Endothelial cell of hepatic sinusoid (primary cell): Measurements from ENCODE around the gene SLC25A23.
"Not testable (repeated sequence)": the region's sequence is repeated elsewhere in the genome, so short reads cannot be mapped to it uniquely, and the experiment has no call there.

Experiments used
- in situ Hi-C: cut with HindIII; loops from 2 replicates; pipeline ENCODE4 v1.10.0; 2017; ENCODE audit warnings: low sequenced_read_pairs

SLC25A23 gene

DNA sequence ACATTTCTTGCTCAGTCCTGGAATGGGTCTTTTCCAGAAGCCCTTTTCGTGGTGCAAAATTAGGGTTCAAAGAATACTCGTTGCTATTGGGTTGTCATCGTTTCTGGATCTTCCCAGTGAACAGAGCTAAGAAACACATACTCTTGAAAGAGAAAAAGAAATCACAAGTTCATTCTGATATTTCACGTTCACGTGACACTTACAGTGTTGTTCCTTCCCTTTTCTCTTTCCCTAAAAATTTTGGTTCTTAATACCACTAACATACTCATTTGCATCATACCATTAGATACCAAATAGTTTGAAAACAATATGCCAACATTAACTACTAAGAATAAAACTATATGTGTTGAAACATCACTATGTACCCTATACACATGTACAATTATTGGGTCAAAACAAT, 53.2 kb downstream of the SLC25A23 start:
- in situ Hi-C loops: no loop called here

DNA sequence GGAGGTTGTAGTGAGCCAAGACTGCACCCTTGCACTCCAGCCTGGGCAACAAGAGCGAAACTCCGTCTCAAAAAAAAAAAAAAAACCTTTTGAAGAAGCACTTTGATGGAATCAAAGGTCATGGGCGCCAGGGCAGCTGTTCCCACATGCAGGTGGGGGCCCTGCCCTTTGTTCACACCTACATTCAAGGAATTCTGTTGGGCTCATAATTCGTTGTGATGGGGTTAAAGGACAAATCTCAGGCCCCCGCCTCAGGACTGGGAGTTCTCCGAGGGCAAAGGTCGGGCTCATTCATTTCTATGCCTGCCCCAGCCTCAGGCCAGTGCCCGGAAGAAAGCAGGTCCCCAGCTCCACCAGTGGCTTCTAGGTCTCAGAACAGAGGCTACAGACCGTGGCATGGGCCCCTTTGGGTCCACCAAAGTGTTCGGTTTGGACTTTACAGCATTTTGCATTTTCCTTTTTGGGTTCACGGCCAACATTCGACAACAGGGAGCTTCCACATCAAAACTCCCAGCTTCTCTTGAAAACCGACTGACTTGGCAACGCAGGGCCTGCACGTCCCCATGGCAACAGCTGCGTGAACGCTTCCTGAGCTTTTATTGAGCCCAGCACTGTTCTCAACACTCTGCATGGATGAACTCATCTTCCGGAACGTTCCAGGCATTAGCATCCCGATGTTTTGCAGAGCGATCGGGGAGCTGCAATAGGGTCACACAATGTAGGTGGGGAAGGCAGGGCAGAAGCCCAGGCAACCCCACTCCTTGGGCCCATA, 56.6 kb downstream of the SLC25A23 start:
- in situ Hi-C loops: no loop called here

DNA sequence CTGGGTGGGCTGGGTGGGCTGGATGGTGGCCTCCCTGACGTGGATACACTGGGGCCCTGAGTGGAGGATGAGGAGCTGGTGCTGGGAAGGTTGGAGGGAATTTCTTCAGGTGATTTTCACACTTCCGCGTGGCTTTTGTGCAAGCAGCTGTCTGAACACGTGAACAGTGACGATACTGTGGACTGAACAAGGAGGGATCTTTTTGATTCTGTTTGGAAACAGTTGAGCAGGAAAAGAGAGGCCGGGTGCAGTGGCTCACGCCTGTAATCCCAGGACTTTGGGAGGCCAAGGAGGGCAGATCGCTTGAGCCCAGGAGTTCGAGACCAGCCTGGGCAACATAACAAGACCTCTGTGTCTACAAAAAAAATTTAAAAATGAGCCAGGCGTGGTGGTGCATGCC, 57.5 kb downstream of the SLC25A23 start:
- in situ Hi-C loops: no loop called here

DNA sequence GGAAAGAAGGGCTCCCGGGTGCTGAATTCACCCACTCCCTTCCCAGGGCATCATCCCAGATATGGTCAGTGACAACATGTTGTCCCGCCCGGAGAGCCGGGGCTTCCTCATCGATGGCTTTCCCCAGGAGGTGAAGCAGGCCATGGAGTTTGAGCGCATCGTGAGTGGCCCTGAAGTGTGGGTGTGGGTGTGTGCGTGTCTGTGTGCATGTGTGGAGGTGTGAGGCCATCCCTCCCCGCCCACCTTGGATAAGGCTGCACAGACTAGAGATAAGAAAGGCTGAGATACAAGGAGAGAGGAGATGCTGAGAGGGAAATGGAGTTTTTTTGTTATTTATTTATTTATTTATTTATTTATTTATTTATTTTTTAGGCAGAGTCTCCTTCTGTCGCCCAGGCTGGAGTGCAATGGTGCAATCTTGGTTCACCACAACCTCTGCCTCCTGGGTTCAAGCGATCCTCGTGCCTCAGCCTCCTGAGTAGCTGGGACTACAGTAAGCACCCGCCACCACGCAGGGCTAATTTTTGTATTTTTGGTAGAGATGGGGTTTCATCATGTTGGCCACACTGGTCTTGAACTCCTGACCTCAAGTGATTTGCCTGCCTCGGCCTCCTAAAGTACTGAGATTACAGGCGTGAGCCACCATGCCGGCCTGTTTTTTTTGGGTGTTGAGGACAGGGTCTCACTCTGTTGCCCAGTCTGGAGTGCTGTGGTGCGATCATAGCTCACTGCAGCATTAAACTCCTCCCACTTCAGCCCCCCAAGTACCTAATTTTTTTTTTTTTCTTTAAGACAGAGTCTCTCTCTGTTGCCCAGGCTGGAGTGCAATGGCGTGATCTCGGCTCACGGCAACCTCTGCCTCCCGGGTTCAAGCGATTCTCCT, 59.3 kb downstream of the SLC25A23 start:
- in situ Hi-C loops: not testable (repeated sequence)

DNA sequence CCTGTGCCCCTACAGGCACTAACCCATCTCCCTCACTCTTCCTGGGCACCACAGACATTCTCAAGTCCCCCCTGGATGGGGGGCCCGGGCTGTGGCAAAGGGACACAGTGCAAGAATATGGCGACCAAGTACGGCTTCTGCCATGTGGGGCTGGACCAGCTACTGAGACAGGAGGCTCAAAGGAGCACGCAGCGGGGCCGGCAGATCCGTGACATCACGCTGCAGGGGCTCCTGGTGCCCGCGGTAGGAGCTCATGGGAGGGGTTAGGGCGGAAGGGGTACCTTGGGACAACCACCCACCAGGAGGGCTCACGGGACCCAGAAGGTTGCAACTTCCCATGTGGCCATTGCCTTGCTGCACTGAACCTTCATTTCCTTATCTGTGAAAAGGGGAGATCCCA, 63.3 kb downstream of the SLC25A23 start:
- in situ Hi-C loops: no loop called here

DNA sequence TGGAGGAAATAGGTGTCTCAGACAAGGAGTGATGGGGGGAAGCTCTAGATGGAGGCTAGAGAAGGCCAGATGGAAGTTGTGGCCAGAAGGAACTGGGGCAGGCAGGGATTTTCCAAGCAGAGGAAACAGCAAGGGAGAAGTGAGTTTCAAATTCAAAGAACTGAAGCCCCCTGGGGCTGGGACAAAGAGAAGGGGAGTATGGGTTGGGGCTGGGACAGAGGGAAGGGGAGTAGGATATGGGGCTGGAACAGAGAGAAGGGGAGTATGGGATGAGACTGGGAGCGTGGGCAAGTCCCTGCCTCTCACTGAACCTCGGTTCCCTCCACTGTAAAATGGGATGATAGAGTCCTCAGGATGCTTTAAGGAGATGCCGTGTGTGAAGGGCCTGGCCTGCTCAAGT, 64.8 kb downstream of the SLC25A23 start:
- in situ Hi-C loops: no loop called here

DNA sequence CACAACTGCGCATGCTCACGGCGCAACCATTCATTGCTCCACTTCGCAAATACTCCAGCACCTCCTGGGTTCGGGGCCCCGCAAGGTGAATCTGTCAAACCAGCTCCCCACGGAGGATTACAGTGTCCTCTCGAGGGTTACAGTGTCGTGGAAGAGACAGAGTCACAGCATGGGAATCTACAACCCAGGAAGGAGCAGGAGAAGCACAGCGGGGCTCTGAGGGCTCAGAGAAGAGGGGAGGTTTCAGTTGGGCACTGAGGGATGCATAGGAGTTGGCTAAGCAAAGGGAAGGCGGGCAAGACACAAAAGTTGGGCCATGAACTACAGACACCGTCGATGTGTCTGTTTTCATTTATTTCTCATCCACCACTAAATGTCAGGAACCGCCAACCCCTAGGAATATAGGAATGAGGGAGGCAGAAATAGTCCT, 65.6 kb downstream of the SLC25A23 start:
- in situ Hi-C loops: no loop called here

DNA sequence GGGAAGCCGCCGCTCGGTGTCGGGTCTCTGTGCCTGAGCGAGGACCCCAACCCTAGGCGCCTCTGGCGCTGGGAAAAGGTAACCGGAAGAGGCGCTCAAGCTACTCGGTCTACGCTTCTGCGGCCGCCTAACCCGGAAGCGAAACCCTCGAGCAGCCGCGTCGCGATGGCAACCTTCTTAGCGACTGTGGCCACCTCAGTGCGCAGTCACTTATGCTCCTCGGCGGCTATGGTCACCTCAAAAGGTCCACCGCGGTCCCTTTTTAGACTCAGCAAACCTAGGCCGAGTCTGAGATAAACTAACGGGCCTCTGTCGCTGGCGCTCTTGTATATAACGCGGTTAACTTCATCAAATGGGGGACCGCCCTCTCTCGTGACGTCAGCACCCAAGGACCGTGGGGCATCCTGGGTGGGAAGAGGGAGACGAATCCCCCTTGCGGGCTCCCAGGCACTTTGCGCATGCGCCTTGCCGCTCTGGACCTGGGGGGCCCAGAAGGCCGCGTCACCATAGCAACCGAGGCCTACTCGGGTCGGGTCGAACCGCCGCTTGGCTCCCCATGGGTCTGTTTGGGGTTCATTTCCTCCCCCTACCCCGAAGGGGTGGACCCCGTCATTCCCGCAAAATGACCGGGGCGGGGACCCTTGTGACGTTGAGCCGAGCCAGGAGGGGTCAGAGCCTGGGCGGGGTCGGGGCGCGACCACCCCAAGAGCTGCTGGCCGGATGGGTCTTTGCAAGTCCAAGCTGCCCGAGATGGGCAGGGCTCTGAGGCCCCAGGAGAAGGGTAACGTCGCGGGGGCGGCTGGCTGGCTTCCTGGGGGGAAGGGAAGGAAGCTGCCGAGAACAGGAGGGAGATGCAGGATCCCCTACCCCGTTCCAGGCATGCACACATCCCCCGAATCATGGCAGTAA, 66.3 kb downstream of the SLC25A23 start, which contains the start of gene GTF2F1:
TSS of gene GTF2F1 (minus strand) at position 91 of the 909 bp plus-strand sequence. CDS start 169 bp downstream, outside the sequence.
- in situ Hi-C loops: no loop called here

DNA sequence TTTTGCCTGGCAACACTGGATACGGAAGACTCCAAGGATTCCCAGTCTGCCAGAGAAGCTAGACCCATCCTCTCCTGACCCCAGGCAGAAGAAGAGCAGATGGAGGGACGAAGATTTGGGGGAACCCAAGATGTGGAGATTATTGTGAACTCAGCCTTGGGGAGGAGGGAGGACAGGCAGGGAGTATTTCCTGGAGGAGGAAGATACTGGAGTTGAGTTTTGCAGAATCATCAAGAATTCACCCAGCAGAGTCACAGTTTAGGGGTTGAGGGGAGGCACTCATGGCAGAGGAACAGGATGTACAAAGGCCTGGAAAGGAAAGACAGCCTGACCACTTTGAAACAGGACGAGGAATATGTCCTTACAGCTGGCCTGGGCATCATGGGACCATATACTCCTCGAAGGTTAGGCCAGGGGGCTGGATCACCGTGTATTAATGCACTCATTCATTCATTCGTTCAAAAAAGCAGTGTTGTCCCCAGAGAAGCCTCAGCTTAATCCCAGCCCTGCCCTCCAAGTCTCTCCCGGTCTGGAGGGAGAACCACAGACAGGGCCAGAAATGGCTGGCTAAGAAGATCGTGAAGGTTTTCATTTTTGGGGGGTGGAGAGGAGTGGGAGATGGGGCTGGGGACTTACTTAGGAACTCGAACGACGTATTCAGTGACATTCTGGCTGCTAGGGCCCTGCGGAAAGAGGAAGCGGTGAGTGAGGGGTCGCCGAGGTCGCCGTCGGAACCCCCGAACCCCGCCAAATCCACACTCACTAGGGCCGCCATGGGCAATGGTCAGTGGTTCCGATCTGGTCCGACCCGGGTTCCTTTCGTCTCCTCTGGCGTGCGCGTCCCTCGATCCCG, 67.1 kb downstream of the SLC25A23 start:
- in situ Hi-C loops: no loop called here
